D341Med (cell line): ENCODE measurements around the gene SERINC4.
A peak's percentile ranks its signal among the peaks of the same experiment; 100 is the strongest.
"Not testable (repeated sequence)": the region's sequence is repeated elsewhere in the genome, so short reads cannot be mapped to it uniquely, and the experiment has no call there.

Experiments used
- DNase-seq: peaks from one replicate; pipeline ENCODE4 v3.0.0; 2012; ENCODE audit warnings: low spot score

The SERINC4 gene

GRCh38 chr15:43799945-43800285 lies at the start of gene SERINC4:
Gene SERINC4, minus strand, starts transcription at chr15:43800220. Its CDS starts 234 bp downstream, at chr15:43799986.
- DNase-seq = peak; percentile 55

- no peak for DNase-seq
Observed at GRCh38 chr15:43845421-43845820, 45.4 kb upstream of the SERINC4 start.

- DNase-seq = not testable (repeated sequence)
Observed at GRCh38 chr15:43832485-43832884, 32.5 kb upstream of the SERINC4 start.

GRCh38 chr15:43831519-43832052 lies 31.6 kb upstream of the SERINC4 start:
- DNase-seq = not testable (repeated sequence)

- not testable (repeated sequence) for DNase-seq
Observed at GRCh38 chr15:43830691-43831275, 30.8 kb upstream of the SERINC4 start.

- not testable (repeated sequence) for DNase-seq
Observed at GRCh38 chr15:43829951-43830540, 30.0 kb upstream of the SERINC4 start.

- no peak for DNase-seq
Observed at GRCh38 chr15:43828061-43828657, 28.1 kb upstream of the SERINC4 start.

GRCh38 chr15:43826508-43827341 lies 26.7 kb upstream of the SERINC4 start, which contains the start of gene WDR76:
Gene WDR76, plus strand, starts transcription at chr15:43827002. Its CDS starts 31 bp downstream, at chr15:43827033.
- peak; percentile 93 for DNase-seq

GRCh38 chr15:43826029-43826507 lies 26.0 kb upstream of the SERINC4 start:
- DNase-seq = no peak

GRCh38 chr15:43825305-43825704 lies 25.3 kb upstream of the SERINC4 start:
- DNase-seq = not testable (repeated sequence)

- DNase-seq = peak; percentile 93
Observed at GRCh38 chr15:43824302-43825246, 24.6 kb upstream of the SERINC4 start, which contains the start of gene MFAP1. Gene MFAP1, minus strand, starts transcription at chr15:43824690. Its CDS starts 121 bp downstream, at chr15:43824569.

- DNase-seq = no peak
Observed at GRCh38 chr15:43821505-43821904, 21.5 kb upstream of the SERINC4 start.

- not testable (repeated sequence) for DNase-seq
Observed at GRCh38 chr15:43815064-43815463, 15.0 kb upstream of the SERINC4 start.

GRCh38 chr15:43808960-43809678 lies 9.1 kb upstream of the SERINC4 start:
- no peak for DNase-seq

GRCh38 chr15:43808435-43808950 lies 8.5 kb upstream of the SERINC4 start:
- DNase-seq = no peak

- not testable (repeated sequence) for DNase-seq
Observed at GRCh38 chr15:43802676-43803075, 2.7 kb upstream of the SERINC4 start.

- peak; percentile 90 for DNase-seq
Observed at GRCh38 chr15:43800286-43801141, 494 bp upstream of the SERINC4 start, which contains the start of gene HYPK. Gene HYPK, plus strand, starts transcription at chr15:43800599. Its CDS starts 24 bp downstream, at chr15:43800623.

- peak; percentile 49 for DNase-seq
Observed at GRCh38 chr15:43799209-43799944, 643 bp downstream of the SERINC4 start.
